Heart left ventricle (tissue), 16 donors: Measurements from ENCODE around the gene AQP6. TPM values are rescaled to one million over a fixed set of nuclear protein-coding genes. Genes with fewer than 3 reads are reported as not detected.
A peak's percentile ranks its signal among the peaks of the same experiment; 100 is the strongest.

Experiments used
- ATAC-seq, 4 donors: fragments of 200-7000 bp; cut with Tn5 transposase; one replicate each; pipeline ENCODE4 v1.9.1; 2020 to 2022; ENCODE audit warnings: moderate library complexity in 4 of 4, mild to moderate bottlenecking in 3 of 4, moderate number of reproducible peaks in 1 of 4
- DNase-seq, 5 donors: peaks; one replicate each; pipeline ENCODE4 v3.0.0-alpha.2; 2020
- H3K27ac ChIP-seq, 12 donors: fragments of 200-600 bp; sonication (generic) in 4 of 12; one replicate each; pipeline versions ENCODE4 v1.5.0 to v1.8.0; 2016 to 2022; ENCODE audit warnings: mild to moderate bottlenecking in 2 of 12
- H3K27me3 ChIP-seq, 9 donors: fragments of 200-600 bp; sonication (generic) in 2 of 9; one replicate each; pipeline versions ENCODE4 v1.5.1 to v1.8.0; 2016 to 2022; ENCODE audit warnings: mild to moderate bottlenecking in 3 of 9
- H3K36me3 ChIP-seq, 9 donors: fragments of 200-600 bp; sonication (generic) in 2 of 9; one replicate each; pipeline versions ENCODE4 v1.5.0 to v1.8.0; 2018 to 2022; ENCODE audit warnings: mild to moderate bottlenecking in 2 of 9
- H3K4me1 ChIP-seq, 12 donors: fragments of 200-600 bp; sonication (generic) in 4 of 12; one replicate each; pipeline versions ENCODE4 v1.5.0 to v1.8.0; 2016 to 2022; ENCODE audit warnings: mild to moderate bottlenecking in 3 of 12
- H3K4me3 ChIP-seq, 12 donors: fragments of 200-600 bp; sonication (generic) in 4 of 12; one replicate each; pipeline versions ENCODE4 v1.5.0 to v1.8.0; 2017 to 2022; ENCODE audit warnings: mild to moderate bottlenecking in 9 of 12, moderate library complexity in 4 of 12
- H3K9me3 ChIP-seq, 12 donors: fragments of 200-600 bp; sonication (generic) in 4 of 12; one replicate each; pipeline versions ENCODE4 v1.5.0 to v1.8.0; 2016 to 2022; ENCODE audit warnings: mild to moderate bottlenecking in 1 of 12
- CTCF ChIP-seq, 12 donors: fragments of 200-600 bp; sonication (generic) in 4 of 12; IDR thresholded peaks; one replicate each; pipeline versions ENCODE4 v1.5.0 to v1.8.0; 2018 to 2022; ENCODE audit warnings: antibody characterized with exemption in 12 of 12, mild to moderate bottlenecking in 5 of 12
- POLR2A ChIP-seq, 2 donors: fragments of 450-650 bp; IDR thresholded peaks; one replicate each; pipeline ENCODE4 v1.6.1; 2017; ENCODE audit warnings: antibody characterized with exemption in 2 of 2, mild to moderate bottlenecking in 2 of 2, moderate library complexity in 2 of 2
- WGBS, 4 donors: extraction: QIAGEN DNeasy Blood & Tissue Kit in 2 of 4; methylation state at CpG; one replicate each; pipeline versions ENCODE4 v1.1.5 to v1.1.7; 2013 to 2018; 5-methylcytosine and 5-hydroxymethylcytosine counted together
- intact Hi-C, 10 donors: fragments of 100-400 bp; cut with DNase I; formaldehyde crosslinking; loops; one replicate each; pipeline versions ENCODE4 v1.11.1 to v1.14.2; 2022
- polyA plus RNA-seq, 2 donors: library from polyadenylated mRNA; stranded (reverse); fragments of 200-250 nt; gene quantifications; one replicate each; pipeline ENCODE4 v1.2.3, GENCODE V29; 2013
- total RNA-seq, 9 donors: library from RNA; depleted of rRNA in 2 of 9; stranded (reverse); fragments of >200 nt in 2 of 9; fragmentation: NEBNext Ultra II Directional in 3 of 9; extraction: Animal tissue kit (Norgen Biotek cat#: 25700) in 3 of 9; gene quantifications; one replicate each; pipeline versions ENCODE4 v1.1.0 to v1.2.4, GENCODE V29; 2016 to 2023
- donor health status: ischemic (EF 13 %, LVEDD 7.1; RV severe dilation, severe dysfunction).
- donor health status: healthy with polysubstance abuse.
- donor health status: DM: no; HTN: yes; CAD: no.
- donor health status: DM: no; HTN: no; CAD: no.
- donor health status: ischemic (EF 25% LVEDD 6.9; RV normal size, moderate dysfunction).
- donor health status: ischemic (EF 25% LVEDD 5.7; RV mildly dilated, moderate dysfunction).
- donor health status: healthy.
- donor health status: DM: yes; HTN: yes; CAD: no.
- donor health status: ischemic (EF 35%, LVEDD 5.7; RV mildly dilated, moderate dysfunction).
- donor health status: nonischemic (EF 11% LVEDD 7.7; RV severe dilation, severe dysfunction).
- donor health status: DM: yes; HTN: yes; CAD: no.
- donor health status: PGD.
- donor health status: ischemic (EF 29% LVEDD 5.4; RV normal size, mild dysfunction).
- donor health status: nonischemic (EF 23%, LVEDD 6.1; RV moderate dilation, normal function).

The AQP6 gene
- total and polyA plus RNA-seq, 11 donors: 0.04 TPM; not detected in 9

GRCh38 chr12:49953961-49954846 is 18.5 kb upstream of the AQP6 start:
- no peak for TF ChIP-seq CTCF (IDR thresholded peaks at IDR 0.05)
- TF ChIP-seq POLR2A (IDR thresholded peaks at IDR 0.05): no peak
- Histone ChIP-seq H3K27me3 (peaks cover 0 to 60% (median 10%) of the 10 kb centered on the region in 9 donors), H3K4me3 (no peak overlapping the region), H3K27ac (no peak overlapping the region), H3K9me3 (no peaks in the 10 kb centered on the region), H3K36me3 (no peaks in the 10 kb centered on the region), H3K4me1 (peaks cover 0 to 19% (median 0%) of the 10 kb centered on the region in 12 donors)
- ATAC-seq (no peak), DNase-seq (no peak)
- 77 to 83% (median 78%) methylated on average over 18 to 21 of the region's 21 CpGs for WGBS, 4 donors
- intact Hi-C loops: loop anchor here in 2 of 10 donors (5.0 to 10.0 kb wide), 2 partner anchors 159 to 177 kb away; no protein-coding TSS in a partner anchor

- Histone ChIP-seq H3K27ac (no peak overlapping the region), H3K9me3 (no peaks in the 10 kb centered on the region), H3K4me1 (peaks cover 0 to 18% (median 1%) of the 10 kb centered on the region in 12 donors), H3K36me3 (no peaks in the 10 kb centered on the region), H3K27me3 (peaks cover 0 to 68% (median 12%) of the 10 kb centered on the region in 9 donors), H3K4me3 (peak overlapping the region in 1 of 12 donors; percentile 4)
- WGBS, 4 donors: 32 to 38% (median 34%) methylated on average over 15 to 53 of the region's 53 CpGs
- ATAC-seq (peak in 1 of 4 donors; percentile 36), DNase-seq (no peak)
- TF ChIP-seq CTCF (IDR thresholded peaks at IDR 0.05): no peak
- no peak for TF ChIP-seq POLR2A (IDR thresholded peaks at IDR 0.05)
- intact Hi-C loops: loop anchor here in 2 of 10 donors (5.0 to 10.0 kb wide), 2 partner anchors 160 to 178 kb away; no protein-coding TSS in a partner anchor
Observed at GRCh38 chr12:49954863-49955830, 17.6 kb upstream of the AQP6 start.

- Histone ChIP-seq H3K27me3 (peaks cover 0 to 76% (median 19%) of the 10 kb centered on the region in 9 donors), H3K36me3 (no peaks in the 10 kb centered on the region), H3K4me3 (no peak overlapping the region), H3K4me1 (peaks cover 0 to 25% (median 3%) of the 10 kb centered on the region in 12 donors), H3K9me3 (no peaks in the 10 kb centered on the region), H3K27ac (no peak overlapping the region)
- no peak for TF ChIP-seq CTCF (IDR thresholded peaks at IDR 0.05)
- TF ChIP-seq POLR2A (IDR thresholded peaks at IDR 0.05): no peak
- DNase-seq (no peak), ATAC-seq (no peak)
- WGBS, 4 donors: 69 to 82% (median 75%) methylated on average over 13 of the region's 13 CpGs
- intact Hi-C loops: loop anchor here in 1 of 10 donors (10.0 kb wide), 1 partner anchor 161 kb away; no protein-coding TSS in a partner anchor
Observed at GRCh38 chr12:49955899-49956662, 16.7 kb upstream of the AQP6 start.
